ENCODE data around the gene ABCC4. TPM values are rescaled to one million over a fixed set of nuclear protein-coding genes. Genes with fewer than 3 reads are reported as not detected.

Gene ABCC4
- total and polyA plus RNA-seq, 9 of the 15 experiments (the other 6 are each of a cell fraction or from before 2014, with no cell fraction given), result 9.4 to 46.1 (median 25.4) TPM

GRCh38 chr13:95176611-95177259 is 124.5 kb downstream of the ABCC4 start:
- ATAC-seq (no peak), FAIRE-seq (no peak), DNase-seq (ENCODE audit: extremely low read depth in 1 of 4, low spot score in 3 of 4) (no peak)
- no peaks in the 10 kb centered on the region for H3K79me2 ChIP-seq (ENCODE audit: control insufficient read depth, insufficient read depth, low read length)
- intact Hi-C loops (cut with micrococcal nuclease) (no loop called here), in situ Hi-C loops (cut with MboI) (no loop called here)
- H3K9me3 ChIP-seq (replicated peaks; ENCODE audit: control insufficient read depth, insufficient read depth, low read depth, low read length), result no peaks in the 10 kb centered on the region
- no peaks in the 10 kb centered on the region for H3K27me3 ChIP-seq (ENCODE audit: control insufficient read depth in 2 of 2, insufficient read depth in 2 of 2, low read length in 2 of 2)
- H3K9me1 ChIP-seq (ENCODE audit: control insufficient read depth, insufficient read depth, low read length), result peaks cover 2% of the 10 kb centered on the region
- no peak overlapping the region for H3K9ac ChIP-seq (ENCODE audit: insufficient read depth in 1 of 2, low read depth in 2 of 2, low read length in 2 of 2)
- peaks cover 47% of the 10 kb centered on the region; the same call in 2 of the 3 replicates for H3K36me3 ChIP-seq (ENCODE audit: control insufficient read depth, insufficient read depth, low read length)
- H3K4me3 ChIP-seq, result no peak overlapping the region
- H3K4me1 ChIP-seq (replicated peaks in 1 of 2; ENCODE audit: control insufficient read depth in 2 of 2, insufficient read depth in 2 of 2, low read length in 2 of 2), result no peaks in the 10 kb centered on the region; a peak in 2 of 5 replicates
- H3K27ac ChIP-seq (ENCODE audit: extremely low read depth, low read depth, low read length), result no peak overlapping the region
- BruUV-seq (replicated peaks), result no TSS peak
- 97% methylated on average over 3 of the region's 5 CpGs for WGBS (ENCODE audit: insufficient coverage, low coverage, missing lambda C conversion rate)
- no peaks in the 10 kb centered on the region for H4K20me1 ChIP-seq (replicated peaks; ENCODE audit: control insufficient read depth, insufficient read depth, low read length)
- no peak overlapping the region for H2AFZ ChIP-seq (ENCODE audit: low read depth, low read length)
- POLR2A ChIA-PET, result interaction anchor here (0.6 kb wide), 1 partner anchor 221 kb away, joined by 3 read pairs; no protein-coding TSS in a partner anchor
- no peak for TF ChIP-seq ERF (CRISPR knock-in tag; IDR thresholded peaks at IDR 0.05)
- TF ChIP-seq ZC3H11A (IDR thresholded peaks at IDR 0.05; ENCODE audit: low read depth, low read length), result no peak
- TF ChIP-seq FOXA1 (IDR thresholded peaks at IDR 0.05; ENCODE audit: borderline replicate concordance), result no peak
- no peak for TF ChIP-seq ZNF175 (CRISPR knock-in tag; IDR thresholded peaks at IDR 0.05; ENCODE audit: low read depth)
- TF ChIP-seq ZNF24 (IDR thresholded peaks at IDR 0.05), result no peak
- TF ChIP-seq ZNF668 (CRISPR knock-in tag; IDR thresholded peaks at IDR 0.05), result no peak
- no peak for TF ChIP-seq SFPQ (IDR thresholded peaks at IDR 0.05; ENCODE audit: low read depth, low read length)
- no peak for TF ChIP-seq SIRT6 (IDR thresholded peaks at IDR 0.05; ENCODE audit: low read depth, low read length)
- CTCF ChIA-PET (ENCODE audit: low intra/inter-chr PET ratio), result no interaction called here
- H3K4me2 ChIP-seq (ENCODE audit: insufficient read depth, low read length), result no peak overlapping the region

All from K562 (cell line).